CD4-positive, alpha-beta T cell treated with Interleukin-4 for 1 hour (primary cell): ENCODE results near the gene ATP5PO.

Experiments
- DNase-seq, 2 donors: peaks; one replicate each; pipeline ENCODE4 v3.0.0-alpha.2; 2020 to 2022

The ATP5PO gene, protein sequence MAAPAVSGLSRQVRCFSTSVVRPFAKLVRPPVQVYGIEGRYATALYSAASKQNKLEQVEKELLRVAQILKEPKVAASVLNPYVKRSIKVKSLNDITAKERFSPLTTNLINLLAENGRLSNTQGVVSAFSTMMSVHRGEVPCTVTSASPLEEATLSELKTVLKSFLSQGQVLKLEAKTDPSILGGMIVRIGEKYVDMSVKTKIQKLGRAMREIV

DNA sequence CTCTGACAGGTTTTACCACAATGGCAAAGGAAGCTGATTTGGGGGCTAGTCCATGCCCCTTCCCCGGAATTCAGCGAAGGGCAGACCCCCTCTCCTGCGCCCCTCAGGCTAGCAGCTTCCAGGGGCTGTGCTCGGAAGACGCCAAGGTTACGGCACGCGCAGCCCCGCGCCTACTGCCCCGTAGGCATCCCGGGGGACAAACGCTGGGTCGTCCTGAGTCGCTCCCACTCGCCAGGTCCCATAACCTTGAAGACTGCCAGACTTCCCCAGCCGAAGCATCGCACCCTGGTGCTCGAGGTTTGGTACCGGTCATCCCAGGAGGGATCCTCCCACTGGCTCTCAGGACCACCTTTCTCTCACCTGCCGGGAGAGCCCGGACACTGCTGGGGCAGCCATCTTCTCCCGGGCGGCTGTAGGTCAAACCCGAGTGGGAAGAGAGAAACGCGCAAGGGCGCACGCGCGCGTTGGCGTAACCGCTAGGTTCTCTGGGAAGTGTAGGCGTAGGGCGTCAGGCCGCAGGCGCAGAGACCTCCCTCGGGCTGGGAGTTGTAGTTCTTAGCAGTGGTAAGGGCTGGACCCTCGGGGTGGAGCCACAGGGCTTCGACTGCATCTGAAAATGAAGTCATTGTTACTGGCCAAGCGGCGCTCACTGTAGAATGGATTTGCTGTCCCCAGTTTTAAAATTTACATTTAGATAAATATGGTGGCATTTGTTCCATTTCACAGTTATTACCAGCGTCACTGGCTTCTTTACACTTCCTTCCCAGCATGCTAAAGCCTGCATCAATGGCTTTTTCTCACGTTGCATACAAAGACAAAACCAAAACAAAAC is at the start of gene ATP5PO:
Gene ATP5PO, minus strand, starts transcription at position 437 of the 832 bp plus-strand sequence. Its CDS starts 41 bp downstream, at position 396.
- peak; percentile 96 to 97 for DNase-seq

DNA sequence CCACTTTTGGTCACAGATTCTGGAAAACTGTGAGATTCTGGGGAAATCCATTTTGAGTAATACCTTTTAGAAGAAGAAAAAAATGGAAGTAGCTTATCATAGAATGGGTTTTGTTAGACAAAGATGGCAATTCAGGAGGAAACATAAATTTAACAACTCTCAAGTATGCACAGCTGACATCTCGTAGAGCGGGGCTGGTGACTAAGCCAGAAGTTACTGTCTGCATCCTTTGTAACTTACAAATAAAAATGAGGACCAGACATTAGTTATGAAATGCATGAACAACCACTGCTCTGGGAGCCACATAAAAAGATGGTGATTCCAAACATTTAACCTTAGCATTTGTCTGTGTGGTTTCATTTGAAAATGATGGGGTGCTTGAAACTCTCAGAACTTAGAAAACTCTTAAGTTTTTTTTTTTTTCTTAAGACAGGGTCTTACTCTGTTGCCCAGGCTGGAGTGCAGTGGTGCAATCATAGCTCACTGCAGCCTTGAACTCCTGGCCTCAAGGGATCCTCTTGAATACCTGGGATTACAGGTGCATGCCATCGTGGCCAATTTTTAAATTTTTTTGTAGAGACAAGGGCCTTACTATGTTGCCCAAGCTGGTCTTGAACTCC is 49.2 kb upstream of the ATP5PO start:
- no peak for DNase-seq

- no peak for DNase-seq
Measured at GRCh38 chr21:33963848-33964555, 48.4 kb upstream of the ATP5PO start.

DNA sequence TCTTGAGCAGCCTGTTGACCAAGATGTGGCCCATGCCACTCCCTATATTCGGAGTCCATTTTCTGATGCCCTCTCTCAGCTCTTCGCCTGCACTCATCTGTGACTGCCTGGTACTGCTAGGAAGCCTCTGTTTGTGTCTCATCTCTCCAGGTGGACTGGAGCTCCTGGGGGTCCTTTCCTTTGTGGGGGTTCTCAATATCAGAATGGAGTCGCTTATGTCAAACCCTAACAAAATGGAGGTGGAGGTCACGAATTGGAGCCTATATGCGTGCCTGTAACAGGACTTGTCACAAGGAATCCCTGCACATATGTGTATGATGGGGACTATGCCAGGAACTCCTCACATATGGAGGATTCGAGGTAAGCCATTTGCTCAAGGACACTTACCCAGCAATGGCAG is 46.7 kb upstream of the ATP5PO start:
- DNase-seq: no peak

DNA sequence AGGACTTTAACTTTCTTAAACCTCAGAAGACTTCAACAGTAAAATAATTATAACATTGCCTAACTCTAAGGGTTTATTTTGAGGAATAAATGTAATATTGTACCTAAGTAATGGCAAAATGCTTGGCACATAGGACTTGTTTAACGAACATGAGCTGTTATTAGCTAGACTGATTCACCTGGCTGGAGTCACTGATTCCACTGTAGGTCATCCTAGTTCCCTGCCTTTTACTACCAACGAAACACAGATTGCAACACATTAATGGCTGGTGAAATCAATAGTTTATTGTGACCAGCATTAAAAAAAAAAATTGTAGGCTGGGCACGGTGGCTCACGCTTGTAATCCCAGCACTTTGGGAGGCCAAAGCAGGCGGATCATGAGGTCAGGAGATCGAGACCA is 45.5 kb upstream of the ATP5PO start:
- DNase-seq: no peak

- DNase-seq: no peak
Measured at GRCh38 chr21:33959680-33960079, 44.1 kb upstream of the ATP5PO start.

GRCh38 chr21:33954395-33954794 is 38.8 kb upstream of the ATP5PO start:
- no peak for DNase-seq

DNA sequence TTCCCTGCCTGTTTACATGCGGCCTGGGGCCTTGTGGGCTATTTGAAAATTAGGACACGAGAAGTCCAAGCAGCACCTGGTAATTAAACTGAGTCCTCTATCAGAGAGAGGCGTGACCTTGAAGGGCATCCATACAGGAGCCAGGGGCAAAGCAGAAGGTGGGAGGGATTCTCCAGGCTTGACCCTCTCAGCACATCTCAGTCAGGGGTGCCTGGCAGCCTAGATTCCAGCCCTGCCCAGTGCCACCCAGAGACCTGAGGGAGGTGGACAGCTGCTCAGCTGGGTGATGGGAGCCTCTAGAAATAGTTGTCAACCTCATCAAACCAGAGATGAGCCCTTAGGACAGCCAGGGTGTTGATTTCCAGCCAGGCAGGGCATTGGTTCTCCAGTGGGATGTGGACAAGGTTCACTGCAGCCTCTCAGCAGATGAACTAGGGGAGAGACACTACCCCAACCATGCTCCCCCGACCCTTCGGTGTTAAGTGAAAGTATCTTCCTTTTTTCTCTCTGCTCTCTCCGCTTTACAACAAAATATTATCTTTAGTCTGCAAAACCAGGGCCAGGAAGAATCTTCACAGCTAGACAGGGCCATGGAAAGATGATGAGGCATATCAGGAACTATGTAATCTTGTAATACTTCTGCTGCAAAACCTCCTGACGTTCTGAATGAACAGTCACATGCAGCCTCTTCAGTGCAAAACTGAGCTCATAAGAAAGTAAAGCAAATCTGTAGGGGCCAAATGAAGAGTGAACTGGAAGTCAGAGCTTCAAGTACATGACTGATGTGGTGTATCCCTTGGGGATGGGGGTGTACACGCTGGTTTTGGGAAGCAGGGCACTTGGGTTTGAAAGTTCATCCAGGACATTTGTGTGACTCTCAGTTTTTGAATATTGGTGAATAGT is 35.9 kb upstream of the ATP5PO start:
- no peak for DNase-seq

DNA sequence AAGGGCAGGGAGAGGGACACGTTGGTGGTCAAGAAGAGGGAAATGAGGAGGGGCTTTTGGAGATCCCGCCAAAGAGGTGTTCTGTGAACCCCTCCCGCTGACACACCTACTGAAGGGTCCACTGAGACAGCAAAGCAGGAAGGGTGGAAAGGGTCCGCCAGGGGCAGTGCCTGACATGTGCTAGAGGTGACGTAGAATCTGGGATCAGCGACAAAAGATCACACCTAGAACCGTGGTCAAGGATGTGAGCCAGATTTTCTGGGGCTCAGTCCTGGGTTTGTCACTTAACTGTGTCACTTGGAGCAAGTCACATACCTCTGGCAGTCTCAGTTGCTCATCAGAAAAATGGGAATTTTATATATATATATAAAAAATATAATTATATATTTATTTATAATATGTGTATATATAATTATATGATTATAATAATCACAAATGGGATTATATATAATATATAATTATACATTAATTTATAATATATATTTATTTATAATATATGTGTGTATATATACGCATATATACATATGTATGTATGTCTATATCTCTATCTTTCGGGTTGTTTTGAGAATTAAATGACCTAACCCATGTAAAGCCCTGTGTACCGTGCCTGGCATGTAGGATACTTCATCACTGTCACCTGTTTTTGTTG is 35.0 kb upstream of the ATP5PO start:
- peak; percentile 16 to 36 for DNase-seq

GRCh38 chr21:33949516-33950430 is 34.2 kb upstream of the ATP5PO start:
- DNase-seq: peak; percentile 61 to 78

DNA sequence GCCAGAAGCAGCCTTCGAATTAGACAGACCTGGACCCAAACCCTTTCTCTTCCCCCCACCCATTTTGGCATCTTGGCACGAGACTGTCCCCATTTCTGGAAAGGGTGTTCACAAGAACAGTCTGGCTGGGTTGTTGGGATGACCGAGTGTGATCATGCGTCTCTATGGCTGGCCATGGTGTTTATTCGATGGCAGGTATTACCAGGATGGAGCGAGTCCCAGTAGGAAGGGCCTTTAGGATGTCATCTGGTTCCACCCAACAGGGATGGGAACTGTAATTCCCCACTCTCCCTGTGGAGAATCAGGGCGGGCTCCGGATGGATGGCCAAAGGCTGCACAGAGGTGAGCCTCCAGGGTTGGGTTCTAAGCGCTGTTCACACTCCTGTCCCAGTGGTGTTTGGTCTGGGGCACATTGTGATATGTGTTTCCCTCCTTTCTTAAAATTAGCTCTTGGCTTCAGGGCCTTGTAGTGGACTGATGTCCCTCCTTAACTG is 33.4 kb upstream of the ATP5PO start:
- no peak for DNase-seq

DNA sequence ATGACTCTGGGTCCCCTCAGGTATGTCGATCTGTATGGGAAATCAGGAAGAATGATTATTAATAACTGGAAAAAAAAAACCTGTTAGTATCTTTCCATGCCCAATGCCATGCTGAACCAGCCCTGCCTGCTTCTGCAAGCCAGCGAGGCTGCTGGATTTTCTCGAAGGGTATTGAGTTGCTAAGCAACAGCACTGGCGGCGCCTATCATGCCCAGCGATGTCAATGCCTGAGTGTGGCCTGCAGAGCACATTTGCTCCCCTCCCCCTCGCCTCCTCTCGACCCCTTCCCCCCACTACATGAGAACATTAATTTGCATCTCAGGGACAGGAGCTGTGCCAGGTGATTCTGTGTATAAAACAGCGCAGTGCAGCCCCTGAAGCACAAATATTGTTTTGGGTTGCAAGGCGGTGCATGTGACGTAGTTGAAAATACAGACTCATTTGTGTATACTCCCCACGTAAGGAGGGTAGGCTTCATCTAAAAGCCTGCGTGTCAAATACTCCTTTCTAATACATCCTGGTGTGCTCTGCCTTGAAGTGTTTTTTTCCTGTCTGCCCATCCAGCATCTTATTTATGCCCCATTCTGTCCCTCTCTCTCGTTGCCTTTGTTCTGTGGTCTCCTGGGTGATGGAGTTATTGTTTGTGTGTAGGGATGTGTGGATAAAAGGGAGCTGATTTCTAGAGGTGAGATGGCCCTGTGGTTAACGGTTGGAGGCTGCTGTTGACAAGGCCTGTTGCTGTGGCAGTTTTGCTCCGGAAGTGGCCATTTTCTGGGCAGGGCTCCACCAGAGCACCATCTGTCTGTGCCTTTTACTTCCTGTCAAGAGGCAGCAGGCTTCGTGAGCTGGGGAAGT is 32.7 kb upstream of the ATP5PO start:
- DNase-seq: peak; percentile 92 to 93

DNA sequence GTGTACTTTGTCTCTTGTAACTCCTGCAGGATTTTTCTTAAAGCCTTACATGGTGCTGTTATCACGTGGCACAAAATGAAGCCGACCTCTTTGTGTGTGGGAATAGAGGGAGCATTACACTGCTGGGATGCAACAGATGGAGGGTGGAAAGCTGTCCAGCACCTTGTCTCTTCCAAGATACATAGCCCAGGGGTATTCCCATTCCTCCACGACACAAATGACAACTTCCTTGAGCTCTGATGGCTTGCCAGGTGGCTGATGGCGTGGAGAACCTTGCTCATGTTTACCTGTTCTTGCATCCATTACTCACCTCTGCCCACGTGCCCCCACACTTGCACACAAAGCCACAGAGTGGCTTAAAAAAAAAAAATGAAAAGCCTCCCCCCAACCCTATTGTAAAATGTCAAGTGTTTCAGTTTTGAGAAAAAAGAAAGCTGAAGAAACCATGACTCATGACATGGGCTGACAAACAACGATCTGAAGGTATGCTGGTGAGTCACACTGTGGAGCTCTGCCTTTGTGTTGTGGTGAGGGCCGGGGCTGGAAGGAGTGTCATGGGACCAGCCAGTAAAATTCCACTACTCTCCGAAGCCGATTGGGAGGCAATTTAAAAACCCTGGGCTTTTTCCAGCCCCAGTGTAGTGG is 32.0 kb upstream of the ATP5PO start:
- DNase-seq: peak; percentile 90 to 91

GRCh38 chr21:33945652-33946270 is 30.2 kb upstream of the ATP5PO start:
- DNase-seq: peak in 1 of 2 donors; percentile 38

GRCh38 chr21:33944185-33944763 is 28.7 kb upstream of the ATP5PO start:
- DNase-seq: no peak

DNA sequence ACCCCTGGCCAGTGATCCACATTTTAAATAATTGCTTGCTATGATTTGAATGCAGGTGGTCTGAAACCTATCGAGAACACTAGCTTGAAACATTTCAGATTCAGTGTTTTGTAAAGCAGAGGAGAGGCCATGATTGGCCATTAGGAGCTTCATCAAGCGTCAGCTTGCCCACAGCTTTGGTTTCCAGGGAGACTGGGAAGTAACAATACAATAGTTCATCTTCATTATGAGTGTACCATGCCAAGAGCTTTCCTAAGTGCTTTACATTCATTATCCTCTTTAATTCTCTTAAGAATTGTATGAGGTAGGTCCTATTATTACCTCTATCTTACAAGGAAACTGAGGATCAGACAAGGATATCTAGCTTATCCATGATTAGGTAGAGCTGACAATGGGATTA is 27.7 kb upstream of the ATP5PO start:
- no peak for DNase-seq

GRCh38 chr21:33942426-33942825 is 26.8 kb upstream of the ATP5PO start:
- no peak for DNase-seq

DNA sequence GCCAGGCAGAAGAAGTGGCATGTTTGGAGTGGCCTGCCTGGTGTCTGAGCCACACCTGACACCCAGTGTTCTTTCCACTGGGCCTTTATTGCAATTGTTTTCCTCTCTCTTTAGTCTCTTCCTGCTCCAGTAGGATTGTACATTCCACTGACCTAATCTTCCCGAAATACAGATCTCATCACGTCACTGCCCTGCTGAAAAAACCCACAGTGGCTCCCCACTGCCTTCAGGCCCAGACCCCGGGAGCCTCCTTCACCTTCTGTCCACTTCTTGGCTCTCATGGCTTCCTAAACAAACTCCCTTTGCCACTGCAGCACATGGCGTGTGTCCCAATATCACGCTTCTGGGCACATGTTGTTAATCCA is 25.3 kb upstream of the ATP5PO start:
- no peak for DNase-seq
